Neural cell (in vitro differentiated cells): ENCODE results near the gene USP49. TPM values are rescaled to one million over a fixed set of nuclear protein-coding genes. Genes with fewer than 3 reads are reported as not detected.

Source experiments
- H2AFZ ChIP-seq: fragments of 200-600, 300-800 bp; sonication (generic), shearing (Covaris generic); 2 replicates; pipeline ENCODE4 v1.6.0; 2014; ENCODE audit warnings: low read depth, mild to moderate bottlenecking, antibody characterized with exemption, low read length, moderate library complexity
- H3F3A ChIP-seq: fragments of 200-600 bp; shearing (Covaris generic); 2 replicates; pipeline ENCODE4 v1.6.1; 2016; ENCODE audit warnings: mild to moderate bottlenecking, moderate library complexity, mixed read lengths, antibody characterized with exemption, low read length; ENCODE audit not compliant: insufficient read depth, poor library complexity, severe bottlenecking
- H3K27ac ChIP-seq: fragments of 200-600, 300-800 bp; sonication (generic), shearing (Covaris generic); 2 replicates; pipeline ENCODE4 v1.5.1; 2014; ENCODE audit warnings: mild to moderate bottlenecking, low read length, moderate library complexity
- H3K27me3 ChIP-seq: fragments of 300-800, 200-600 bp; sonication (generic), shearing (Covaris generic); 2 replicates; pipeline ENCODE4 v1.6.0; 2014; ENCODE audit warnings: mild to moderate bottlenecking, low read depth, low read length, moderate library complexity; ENCODE audit not compliant: insufficient read depth
- H3K36me3 ChIP-seq: fragments of 300-800, 200-600 bp; sonication (generic), shearing (Covaris generic); 2 replicates; pipeline ENCODE4 v1.5.1; 2014; ENCODE audit warnings: mild to moderate bottlenecking, antibody characterized with exemption, low read length, moderate library complexity; ENCODE audit not compliant: insufficient read depth
- H3K4me2 ChIP-seq: fragments of 300-800, 200-600 bp; sonication (generic), shearing (Covaris generic); 2 replicates; pipeline ENCODE4 v1.6.0; 2014; ENCODE audit warnings: mild to moderate bottlenecking, low read length
- H3K4me3 ChIP-seq: fragments of 300-800, 200-600 bp; sonication (generic), shearing (Covaris generic); 2 replicates; pipeline ENCODE4 v1.5.1; 2014; ENCODE audit warnings: mild to moderate bottlenecking, low read length, moderate library complexity
- H3K79me2 ChIP-seq: fragments of 200-600 bp; shearing (Covaris generic); replicated peaks from 2 replicates; pipeline ENCODE4 v1.6.0; 2014; ENCODE audit warnings: mild to moderate bottlenecking, low read length, moderate library complexity; ENCODE audit not compliant: insufficient read depth
- H3K9ac ChIP-seq: fragments of 300-800, 200-600 bp; sonication (generic), shearing (Covaris generic); 2 replicates; pipeline ENCODE4 v1.6.1; 2016; ENCODE audit warnings: mild to moderate bottlenecking, low read length, mixed read lengths
- H3K9me2 ChIP-seq: fragments of 200-600 bp; shearing (Covaris generic); 2 replicates; pipeline ENCODE4 v1.6.1; 2016; ENCODE audit warnings: mild to moderate bottlenecking, low read length, mixed read lengths; ENCODE audit not compliant: insufficient read depth
- H3K9me3 ChIP-seq: fragments of 200-600, 300-800 bp; sonication (generic), shearing (Covaris generic); 2 replicates; pipeline ENCODE4 v1.6.1; 2016; ENCODE audit warnings: mild to moderate bottlenecking, mixed run types, low read length, moderate library complexity, mixed read lengths
- H4K20me1 ChIP-seq: fragments of 200-600 bp; shearing (Covaris generic); 2 replicates; pipeline ENCODE4 v1.6.1; 2016; ENCODE audit warnings: mild to moderate bottlenecking, mixed run types; ENCODE audit not compliant: insufficient read depth
- CTCF ChIP-seq: fragments of 450-650 bp; IDR thresholded peaks from 2 replicates; pipeline ENCODE4 v1.5.1; 2014; ENCODE audit warnings: antibody characterized with exemption, mild to moderate bottlenecking, moderate library complexity; ENCODE audit not compliant: poor library complexity, severe bottlenecking
- EP300 ChIP-seq: fragments of 450-650 bp; conservative IDR thresholded peaks from 2 replicates; pipeline ENCODE4 v1.6.1; 2014; ENCODE audit warnings: antibody characterized with exemption, mild to moderate bottlenecking, moderate library complexity; ENCODE audit not compliant: poor library complexity, severe bottlenecking
- EZH2 ChIP-seq: fragments of 200-600, 300-800 bp; shearing (Covaris generic), sonication (generic); IDR thresholded peaks from 2 replicates; pipeline ENCODE4 v1.6.1; 2014; ENCODE audit warnings: antibody characterized with exemption, low read length, borderline replicate concordance, mild to moderate bottlenecking; ENCODE audit not compliant: insufficient read depth, poor library complexity, severe bottlenecking
- MXI1 ChIP-seq: fragments of 450-650 bp; conservative IDR thresholded peaks from 2 replicates; pipeline ENCODE4 v1.6.1; 2014; ENCODE audit warnings: antibody characterized with exemption, mild to moderate bottlenecking; ENCODE audit not compliant: poor library complexity, severe bottlenecking
- POLR2AphosphoS5 ChIP-seq: IDR thresholded peaks from 2 replicates; pipeline ENCODE4 v1.6.1; 2012
- RAD21 ChIP-seq: fragments of 450-650 bp; conservative IDR thresholded peaks from 2 replicates; pipeline ENCODE4 v1.6.1; 2014; ENCODE audit warnings: antibody characterized with exemption, mild to moderate bottlenecking, moderate library complexity
- REST ChIP-seq: IDR thresholded peaks from 2 replicates; pipeline ENCODE4 v1.6.1; 2012; ENCODE audit warnings: borderline replicate concordance
- SMC3 ChIP-seq: fragments of 450-650 bp; conservative IDR thresholded peaks from 2 replicates; pipeline ENCODE4 v1.6.1; 2014; ENCODE audit warnings: antibody characterized with exemption, mild to moderate bottlenecking, moderate library complexity; ENCODE audit not compliant: poor library complexity
- TAF1 ChIP-seq: IDR thresholded peaks from 2 replicates; pipeline ENCODE4 v1.6.1; 2012; ENCODE audit warnings: low read depth
- polyA plus RNA-seq: library from polyadenylated mRNA; depleted of rRNA; stranded (reverse); fragments of >200 nt; gene quantifications from 2 replicates; pipeline ENCODE4 v1.2.3, GENCODE V29; 2014

The USP49 gene
- polyA plus RNA-seq, 1 donor from 2014 or later, result 23.5 TPM

GRCh38 chr6:41927253-41927652, 32.1 kb upstream of the USP49 start:
- Histone ChIP-seq H3F3A (no peaks in the 10 kb centered on the region), H3K4me2 (no peak overlapping the region), H3K79me2 (peaks cover 33% of the 10 kb centered on the region), H3K4me3 (no peak overlapping the region), H3K27me3 (no peaks in the 10 kb centered on the region), H3K36me3 (peaks cover 3% of the 10 kb centered on the region), H3K27ac (no peak overlapping the region), H3K9me3 (no peaks in the 10 kb centered on the region), H4K20me1 (no peaks in the 10 kb centered on the region), H3K9ac (no peak overlapping the region), H2AFZ (no peak overlapping the region), H3K9me2 (no peaks in the 10 kb centered on the region)
- TF ChIP-seq TAF1, result no peak
- no peak for TF ChIP-seq CTCF
- no peak for TF ChIP-seq POLR2AphosphoS5
- TF ChIP-seq EP300, result no peak
- TF ChIP-seq EZH2, result no peak
- TF ChIP-seq SMC3, result no peak
- TF ChIP-seq RAD21, result no peak
- TF ChIP-seq MXI1, result no peak
- no peak for TF ChIP-seq REST

GRCh38 chr6:41922154-41922553, 27.0 kb upstream of the USP49 start:
- H3K9me3 ChIP-seq, result no peaks in the 10 kb centered on the region
- H3K27ac ChIP-seq, result no peak overlapping the region
- peaks cover 1% of the 10 kb centered on the region for H3K36me3 ChIP-seq
- peak overlapping the region; percentile 83 for H3K4me3 ChIP-seq
- peaks cover 59% of the 10 kb centered on the region for H3K79me2 ChIP-seq
- TF ChIP-seq REST, result no peak
- TF ChIP-seq EP300, result no peak
- no peak for TF ChIP-seq EZH2
- TF ChIP-seq RAD21, result no peak
- TF ChIP-seq POLR2AphosphoS5, result no peak
- no peak for TF ChIP-seq MXI1
- no peak for TF ChIP-seq SMC3
- no peak for TF ChIP-seq CTCF
- TF ChIP-seq TAF1, result no peak
- H2AFZ ChIP-seq, result peak overlapping the region; percentile 95
- no peaks in the 10 kb centered on the region for H3F3A ChIP-seq
- no peaks in the 10 kb centered on the region for H3K9me2 ChIP-seq
- peak overlapping the region; percentile 94 for H3K9ac ChIP-seq
- no peaks in the 10 kb centered on the region for H3K27me3 ChIP-seq
- no peaks in the 10 kb centered on the region for H4K20me1 ChIP-seq
- peak overlapping the region; percentile 93 for H3K4me2 ChIP-seq
